HG02678 (cell line): Measurements from ENCODE around the gene MPO.

Experiments used
- ATAC-seq: cut with Tn5 transposase; IDR thresholded peaks from one replicate; pipeline ENCODE4 v1.9.1; 2021; ENCODE audit warnings: mild to moderate bottlenecking, moderate library complexity; ENCODE audit not compliant: unreplicated experiment

Gene MPO

GRCh38 chr17:58280480-58281217, at the start of gene MPO:
TSS of gene MPO (minus strand) at chr17:58280935. CDS start at chr17:58280758, 177 bp downstream.
- ATAC-seq, result no peak

- ATAC-seq, result peak; percentile 7
Measured at GRCh38 chr17:58329810-58330537, 49.2 kb upstream of the MPO start.

- ATAC-seq, result peak; percentile 43
Measured at GRCh38 chr17:58329035-58329809, 48.5 kb upstream of the MPO start.

- peak; percentile 20 for ATAC-seq
Measured at GRCh38 chr17:58328195-58329034, 47.7 kb upstream of the MPO start, which contains the start of gene TSPOAP1. TSS of gene TSPOAP1 (minus strand) at chr17:58328795. CDS start at chr17:58327920, 875 bp downstream.

- ATAC-seq, result no peak
Measured at GRCh38 chr17:58327363-58328194, 46.8 kb upstream of the MPO start.

- ATAC-seq, result no peak
Measured at GRCh38 chr17:58326609-58327362, 46.1 kb upstream of the MPO start.

GRCh38 chr17:58325976-58326468, 45.3 kb upstream of the MPO start:
- no peak for ATAC-seq

GRCh38 chr17:58325289-58325726, 44.6 kb upstream of the MPO start:
- no peak for ATAC-seq

- ATAC-seq, result no peak
Measured at GRCh38 chr17:58324409-58325288, 43.9 kb upstream of the MPO start.

GRCh38 chr17:58324056-58324408, 43.3 kb upstream of the MPO start:
- ATAC-seq, result no peak

- ATAC-seq, result no peak
Measured at GRCh38 chr17:58323366-58324055, 42.8 kb upstream of the MPO start.

- ATAC-seq, result no peak
Measured at GRCh38 chr17:58322581-58323185, 41.9 kb upstream of the MPO start.

- ATAC-seq, result no peak
Measured at GRCh38 chr17:58321571-58322525, 41.1 kb upstream of the MPO start.

GRCh38 chr17:58320570-58321323, 40.0 kb upstream of the MPO start:
- no peak for ATAC-seq

- no peak for ATAC-seq
Measured at GRCh38 chr17:58320163-58320558, 39.4 kb upstream of the MPO start.
